GM18870 (cell line): ENCODE data around the gene TACC3.
A peak's percentile ranks its signal among the peaks of the same experiment; 100 is the strongest.

ENCODE experiments used
- ATAC-seq: cut with Tn5 transposase; IDR thresholded peaks from one replicate; pipeline ENCODE4 v1.9.1; 2021; ENCODE audit warnings: moderate library complexity; ENCODE audit not compliant: unreplicated experiment

TACC3 gene

DNA sequence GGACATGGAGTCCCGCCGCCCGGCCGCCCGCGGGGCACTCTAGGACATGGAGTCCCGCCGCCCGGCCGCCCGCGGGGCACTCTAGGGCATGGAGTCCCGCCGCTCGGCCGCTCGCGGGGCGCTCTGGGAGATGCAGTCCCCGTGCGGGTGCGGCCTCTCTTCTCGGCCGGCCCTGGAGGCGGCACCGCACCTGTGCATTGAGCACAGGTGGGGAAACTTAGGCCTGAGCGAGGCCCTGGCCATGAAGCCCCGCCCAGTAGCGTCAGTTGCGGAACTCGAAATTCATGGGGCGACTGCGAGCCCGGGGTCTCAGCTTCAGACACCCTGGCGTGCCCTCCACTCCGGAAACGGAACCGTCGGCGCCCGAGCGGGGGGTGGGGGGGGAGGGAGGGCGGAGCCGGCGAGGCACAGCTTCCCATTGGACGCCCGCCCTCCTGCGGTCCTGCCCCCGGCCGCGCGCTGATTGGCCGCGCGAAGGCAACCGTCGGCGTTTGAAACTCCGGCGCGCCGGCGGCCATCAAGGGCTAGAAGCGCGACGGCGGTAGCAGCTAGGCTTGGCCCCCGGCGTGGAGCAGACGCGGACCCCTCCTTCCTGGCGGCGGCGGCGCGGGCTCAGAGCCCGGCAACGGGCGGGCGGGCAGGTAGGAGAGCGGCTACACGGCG, at the start of gene TACC3, which contains the start of gene TMEM129:
TSS of gene TACC3 (plus strand) at position 519 of the 663 bp plus-strand sequence. CDS start 1,901 bp downstream, outside the sequence.
TSS of gene TMEM129 (minus strand) at position 321 of the 663 bp plus-strand sequence. CDS start 486 bp downstream, outside the sequence.
- ATAC-seq, result peak; percentile 70

DNA sequence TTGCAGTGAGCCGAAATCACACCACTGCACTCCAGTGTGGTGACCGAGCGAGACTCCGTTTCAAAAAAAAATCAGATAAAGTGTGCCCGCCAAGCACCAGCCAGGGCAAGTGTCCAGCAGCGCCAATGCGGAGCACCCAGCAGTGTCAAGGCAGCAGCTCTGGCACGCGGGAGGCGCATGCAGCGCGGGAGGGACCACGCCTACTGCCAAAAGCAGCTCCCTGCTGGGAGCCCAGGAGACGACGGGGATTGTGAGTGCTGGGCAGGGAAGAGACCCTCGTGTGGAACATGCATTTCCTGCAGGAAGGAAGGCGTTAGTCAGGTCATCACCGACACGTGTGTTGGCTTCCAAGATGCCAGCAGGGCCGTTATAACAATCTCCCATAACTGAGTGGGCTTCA, 47.6 kb upstream of the TACC3 start:
- no peak for ATAC-seq

DNA sequence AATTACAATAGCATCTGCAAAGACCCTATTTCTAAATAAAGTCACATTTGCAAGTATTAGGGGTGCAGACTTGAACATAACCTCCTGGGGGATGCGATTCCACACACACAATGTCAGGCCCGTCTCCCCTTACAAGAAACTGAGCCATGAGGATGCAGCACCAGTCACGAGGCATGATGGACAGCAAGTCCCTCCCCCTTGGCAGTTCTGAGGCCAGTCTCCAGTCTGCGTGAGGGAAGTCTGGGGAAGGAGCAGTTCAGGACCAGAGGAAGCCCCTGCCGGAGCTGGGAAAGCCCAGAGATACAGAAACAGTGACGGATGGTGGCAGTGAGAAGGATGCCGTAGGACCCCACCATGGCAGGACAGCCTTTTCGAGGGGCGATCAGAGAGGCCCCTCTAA, 46.6 kb upstream of the TACC3 start:
- no peak for ATAC-seq

- no peak for ATAC-seq
Observed at GRCh38 chr4:1675136-1675801, 46.1 kb upstream of the TACC3 start.

DNA sequence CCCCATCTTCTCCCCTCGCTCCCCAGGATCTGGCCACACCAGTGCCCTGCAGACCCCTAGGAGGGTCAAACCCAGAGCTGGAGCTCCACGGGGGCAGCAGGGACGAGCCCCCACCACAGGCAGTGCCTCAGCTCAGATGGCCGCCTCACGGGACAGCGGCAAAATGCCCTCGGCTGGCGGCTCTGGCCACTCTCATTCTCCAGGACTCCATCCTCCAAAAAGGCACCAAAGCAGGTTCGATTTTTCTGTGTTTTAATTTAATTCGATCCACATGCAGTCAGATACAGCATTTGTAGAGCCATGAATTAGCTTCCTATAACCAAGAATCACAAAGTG, 45.6 kb upstream of the TACC3 start:
- ATAC-seq, result no peak

DNA sequence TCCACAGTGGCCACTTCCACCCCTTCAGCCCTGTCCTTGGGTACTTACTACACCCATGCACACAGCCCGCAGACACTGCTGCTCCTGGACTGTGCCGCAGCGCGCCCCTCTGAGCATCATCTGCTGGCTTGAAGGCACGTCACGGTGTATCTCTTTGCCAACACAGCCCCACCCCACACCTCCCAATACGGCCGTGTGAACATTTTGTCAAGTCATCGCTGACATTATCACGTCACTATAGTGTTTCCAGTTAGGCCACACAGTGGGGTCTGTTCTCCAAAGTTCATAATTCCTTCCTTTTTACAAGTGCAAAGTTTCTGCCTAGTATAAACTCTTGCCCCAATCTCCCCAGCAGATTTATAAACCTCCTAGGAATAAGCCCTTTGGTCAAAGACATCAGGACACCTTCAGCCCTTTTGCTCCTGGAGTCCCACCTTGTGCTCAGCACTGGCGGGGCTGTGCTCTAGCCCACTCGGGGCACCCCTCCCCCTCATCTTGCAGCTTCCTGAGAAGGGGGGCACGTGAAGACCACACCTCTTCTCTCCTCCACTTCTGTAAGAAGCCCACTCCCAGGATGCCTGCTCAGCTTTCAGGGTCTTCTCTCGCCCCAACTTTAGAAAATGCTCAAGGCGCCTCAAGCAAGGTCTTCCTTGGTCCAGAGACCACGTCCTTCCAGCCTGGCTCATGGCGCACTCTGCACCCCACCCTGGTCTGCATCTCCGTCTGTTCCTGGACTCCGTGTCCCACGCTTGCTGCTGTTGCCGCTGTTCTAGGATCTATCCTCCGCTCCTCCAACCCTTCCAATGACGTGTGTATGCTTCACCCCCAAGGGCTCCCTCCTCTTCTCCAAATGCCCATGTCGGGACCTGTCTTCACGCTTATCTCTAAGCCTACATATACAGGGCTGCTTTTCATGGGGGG, 44.5 kb upstream of the TACC3 start:
- no peak for ATAC-seq

GRCh38 chr4:1678244-1678643, 43.1 kb upstream of the TACC3 start:
- no peak for ATAC-seq

- ATAC-seq, result no peak
Observed at GRCh38 chr4:1682860-1683259, 38.5 kb upstream of the TACC3 start.

DNA sequence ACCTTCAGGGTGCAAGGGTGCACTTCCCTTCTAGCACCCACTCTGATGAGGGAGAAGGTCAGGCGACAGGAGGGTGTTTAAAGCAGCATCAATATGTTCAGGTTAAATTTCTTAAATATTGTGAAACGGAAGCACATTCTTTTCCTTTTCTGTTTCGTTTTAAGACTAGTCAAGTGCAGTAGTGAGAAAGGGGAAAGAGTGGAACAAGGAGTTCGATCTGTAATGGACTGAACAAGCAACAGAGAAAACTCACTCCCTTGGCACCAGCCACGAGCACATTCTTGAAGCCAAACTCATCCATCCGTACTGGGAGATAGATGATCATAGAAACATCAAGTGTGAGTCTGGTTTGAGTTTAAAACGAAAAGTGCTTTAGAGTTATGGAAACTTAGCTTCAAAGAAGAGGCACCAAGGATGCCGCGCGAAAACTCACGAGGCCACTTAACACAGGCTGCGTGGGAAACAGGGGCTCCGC, 38.0 kb upstream of the TACC3 start:
- ATAC-seq, result no peak

DNA sequence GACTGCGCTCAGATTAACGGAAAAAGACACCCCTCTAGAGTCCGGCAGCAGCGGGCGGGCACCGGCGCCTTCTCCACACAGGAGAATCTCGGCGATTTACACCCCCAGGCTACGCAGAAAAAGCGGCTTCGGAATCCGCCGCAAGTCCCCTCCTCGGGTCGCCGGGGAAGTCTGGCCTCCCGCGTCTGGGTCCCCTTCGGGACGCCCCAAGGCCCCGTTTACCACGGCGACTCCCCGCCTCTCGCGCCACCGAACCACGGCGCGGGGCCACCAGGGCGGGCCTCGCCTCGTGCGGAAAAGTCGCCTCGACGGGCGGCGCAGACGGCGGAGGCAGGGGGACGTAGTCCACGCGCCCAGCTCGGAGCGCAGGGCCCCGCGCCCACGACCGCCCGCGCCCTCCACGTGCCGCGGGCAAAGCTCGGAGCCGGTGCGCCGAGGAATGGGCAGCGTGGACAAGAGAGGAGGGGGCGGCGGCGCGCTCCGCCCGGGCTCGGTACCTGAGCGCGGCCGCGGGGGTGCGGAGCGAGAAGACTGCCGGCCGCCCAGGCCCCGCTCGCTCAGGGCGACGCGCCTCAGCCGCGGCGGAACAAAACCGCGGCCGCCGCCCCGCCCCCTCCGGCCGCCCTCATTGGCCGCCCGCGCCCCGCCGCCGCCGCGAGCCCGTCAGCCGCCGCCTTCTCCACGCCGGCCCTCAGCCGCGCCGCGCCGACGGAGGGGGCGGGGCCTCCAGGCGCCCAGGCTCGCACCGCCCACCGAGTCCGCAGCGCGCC, 37.4 kb upstream of the TACC3 start, which contains the start of gene FAM53A:
TSS of gene FAM53A (minus strand) at position 578 of the 770 bp plus-strand sequence. CDS start 15,572 bp downstream, outside the sequence.
- ATAC-seq, result no peak

DNA sequence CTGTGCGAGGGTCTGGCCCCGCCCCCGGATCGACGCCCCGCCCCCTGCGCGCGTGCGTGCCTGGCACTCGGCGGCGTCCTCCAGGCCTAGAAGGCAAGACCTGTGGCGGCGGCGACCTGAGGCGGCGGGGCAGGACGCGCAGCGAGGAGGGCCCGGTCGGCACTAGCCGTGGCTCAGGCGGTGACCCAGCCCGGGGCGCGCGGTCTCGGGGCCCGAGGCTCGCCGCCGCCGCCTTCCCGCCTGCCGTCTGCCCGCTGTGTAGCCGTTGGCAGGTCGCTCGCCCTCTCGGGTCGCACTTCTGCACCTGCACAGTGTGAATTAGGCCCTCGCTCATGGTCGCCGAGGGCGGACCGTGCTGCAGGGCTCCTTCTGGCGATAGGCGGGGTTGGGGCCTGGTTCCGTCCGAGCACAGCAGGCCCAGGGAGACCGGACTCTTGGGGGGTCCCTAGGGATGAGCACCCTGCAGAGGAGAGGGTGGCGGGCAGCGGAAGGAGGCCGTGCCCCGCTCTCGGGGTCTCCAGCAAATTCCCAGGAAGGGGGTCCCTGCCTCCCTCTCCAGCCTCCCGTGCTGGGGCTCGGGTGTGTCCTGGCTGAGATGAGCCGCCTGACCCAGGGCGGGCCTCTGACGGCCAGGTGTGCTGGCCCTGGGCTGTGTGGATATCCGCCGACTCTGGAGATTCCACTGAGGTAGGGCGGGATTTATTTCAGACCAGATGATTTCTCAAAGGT, 36.7 kb upstream of the TACC3 start:
- ATAC-seq, result no peak

DNA sequence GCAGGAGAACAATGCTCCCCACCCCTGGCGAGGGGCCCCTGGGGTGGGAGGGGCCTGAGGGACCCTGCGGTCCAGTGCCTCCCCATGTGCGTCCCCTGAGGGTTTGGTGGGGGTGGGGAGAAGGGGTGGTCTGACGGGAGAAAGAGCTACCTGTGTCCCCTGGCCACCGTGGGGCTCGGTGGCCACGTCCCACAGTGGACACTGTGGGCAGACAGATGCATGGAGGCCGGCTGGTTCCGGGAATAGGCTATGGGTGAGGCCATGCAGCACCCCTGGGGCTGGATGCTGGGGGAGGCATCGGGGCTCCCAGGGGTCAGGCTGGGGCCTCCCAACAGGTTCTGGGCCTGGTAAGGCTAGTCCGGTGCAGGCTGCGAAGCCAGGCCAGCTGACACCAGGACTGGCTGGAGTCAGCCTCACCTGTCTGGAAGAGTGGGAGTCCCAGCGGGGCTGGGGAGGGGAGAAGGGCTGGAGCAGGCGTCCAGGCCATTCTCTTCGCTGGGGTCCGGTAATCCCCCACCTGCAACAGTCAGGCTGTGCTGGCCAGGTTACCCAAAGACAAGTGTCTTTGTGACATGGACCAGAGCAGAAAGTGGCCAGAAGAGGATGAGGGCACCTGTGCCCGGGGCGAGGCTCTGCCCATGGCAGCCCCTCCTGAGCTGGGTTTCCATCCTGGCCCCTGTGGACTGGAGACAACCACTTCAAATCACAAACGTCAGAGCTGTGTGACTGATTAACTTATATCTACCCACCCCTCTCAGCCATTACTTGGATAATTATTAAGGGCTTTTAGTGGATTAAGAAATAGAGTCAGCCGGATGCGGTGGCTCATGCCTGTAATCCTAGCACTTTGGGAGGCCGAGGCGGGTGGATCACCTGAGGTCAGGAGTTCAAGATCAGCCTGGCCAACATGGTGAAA, 35.8 kb upstream of the TACC3 start:
- no peak for ATAC-seq

- no peak for ATAC-seq
Observed at GRCh38 chr4:1686440-1687036, 34.8 kb upstream of the TACC3 start.

- no peak for ATAC-seq
Observed at GRCh38 chr4:1690698-1691097, 30.6 kb upstream of the TACC3 start.

- ATAC-seq, result no peak
Observed at GRCh38 chr4:1691737-1692373, 29.5 kb upstream of the TACC3 start.

GRCh38 chr4:1693131-1693896, 28.0 kb upstream of the TACC3 start:
- ATAC-seq, result peak; percentile 58

GRCh38 chr4:1695913-1696312, 25.4 kb upstream of the TACC3 start:
- ATAC-seq, result no peak
